SK-N-SH (cell line): ENCODE measurements around the gene CEP170.
"Not testable (repeated sequence)": the region's sequence is repeated elsewhere in the genome, so short reads cannot be mapped to it uniquely, and the experiment has no call there.

Experiments used
- CTCF ChIP-seq: fragments of 200-600 bp; sonication (generic); IDR thresholded peaks from 2 replicates; pipeline ENCODE4 v1.6.1; 2017; ENCODE audit warnings: antibody characterized with exemption, mild to moderate bottlenecking, moderate library complexity
- GABPA ChIP-seq: IDR thresholded peaks from 2 replicates; pipeline ENCODE4 v1.4.0; 2012; ENCODE audit warnings: low read depth, mild to moderate bottlenecking
- GATA2 ChIP-seq: sonication (generic); formaldehyde crosslinking; IDR thresholded peaks from 2 replicates; pipeline ENCODE4 v1.5.0; 2020; ENCODE audit warnings: mild to moderate bottlenecking, missing genetic modification reagents
- JUND ChIP-seq: IDR thresholded peaks from 2 replicates; pipeline ENCODE4 v1.4.0; 2012
- MAX ChIP-seq: IDR thresholded peaks from 2 replicates; pipeline ENCODE4 v1.4.0; 2012; ENCODE audit warnings: low read depth
- RAD21 ChIP-seq: IDR thresholded peaks from 2 replicates; pipeline ENCODE4 v1.6.1; 2012; ENCODE audit warnings: mild to moderate bottlenecking, low read length
- RCOR1 ChIP-seq: fragments of 150-350 bp; IDR thresholded peaks from 2 replicates; pipeline ENCODE4 v1.6.1; 2017; ENCODE audit warnings: antibody characterized with exemption, low read length
- REST ChIP-seq: IDR thresholded peaks from 2 replicates; pipeline ENCODE4 v1.6.1; 2012; ENCODE audit warnings: mild to moderate bottlenecking, low read depth, low read length, moderate library complexity
- SMC3 ChIP-seq: IDR thresholded peaks from 2 replicates; pipeline ENCODE4 v1.6.1; 2012; ENCODE audit warnings: low read depth, low read length, improper control_type of control experiment
- TCF12 ChIP-seq: IDR thresholded peaks from 2 replicates; pipeline ENCODE4 v1.4.0; 2012
- TEAD4 ChIP-seq: IDR thresholded peaks from 2 replicates; pipeline ENCODE4 v1.4.0; 2012; ENCODE audit warnings: mild to moderate bottlenecking, borderline replicate concordance; ENCODE audit not compliant: insufficient read depth
- USF1 ChIP-seq: IDR thresholded peaks from 2 replicates; pipeline ENCODE4 v1.4.0; 2012; ENCODE audit warnings: low read depth, borderline replicate concordance
- USF2 ChIP-seq: fragments of 150-350 bp; IDR thresholded peaks from 2 replicates; pipeline ENCODE4 v1.6.1; 2017; ENCODE audit warnings: antibody characterized with exemption, low read length, low read depth, borderline replicate concordance
- ZBTB33 ChIP-seq: IDR thresholded peaks from 2 replicates; pipeline ENCODE4 v1.4.0; 2012; ENCODE audit warnings: low read depth, borderline replicate concordance

- TF ChIP-seq USF1, REST, CTCF, SMC3, ZBTB33, TEAD4, JUND, GABPA, GATA2, RAD21, USF2, MAX, TCF12, RCOR1: not testable (repeated sequence)
Observed at GRCh38 chr1:243105652-243106332, 149.3 kb downstream of the CEP170 start.
